IPS-18c (cell line): Measurements from ENCODE around the gene ADGRF1.
"Not testable (repeated sequence)": the region's sequence is repeated elsewhere in the genome, so short reads cannot be mapped to it uniquely, and the experiment has no call there.

Source experiments
- H3K4me3 ChIP-seq: 2 replicates; pipeline ENCODE4 v1.7.0; 2013; ENCODE audit warnings: low read depth, mild to moderate bottlenecking, low read length, moderate library complexity; ENCODE audit not compliant: insufficient read depth
- H3K9me3 ChIP-seq: one replicate; pipeline ENCODE4 v1.6.1; 2013; ENCODE audit warnings: mild to moderate bottlenecking, low read length, moderate library complexity; ENCODE audit not compliant: control insufficient read depth, insufficient read depth

Gene ADGRF1

GRCh38 chr6:47069156-47069555, 27.0 kb upstream of the ADGRF1 start:
- Histone ChIP-seq H3K9me3 (no peaks in the 10 kb centered on the region), H3K4me3 (no peak overlapping the region)

- Histone ChIP-seq H3K9me3 (no peaks in the 10 kb centered on the region), H3K4me3 (no peak overlapping the region)
Measured at GRCh38 chr6:47066418-47066817, 24.3 kb upstream of the ADGRF1 start.

- Histone ChIP-seq H3K9me3 (no peaks in the 10 kb centered on the region), H3K4me3 (no peak overlapping the region)
Measured at GRCh38 chr6:47064274-47064673, 22.1 kb upstream of the ADGRF1 start.

GRCh38 chr6:47062346-47062745, 20.2 kb upstream of the ADGRF1 start:
- H3K9me3 ChIP-seq, result no peaks in the 10 kb centered on the region
- H3K4me3 ChIP-seq, result no peak overlapping the region

GRCh38 chr6:47061309-47062300, 19.5 kb upstream of the ADGRF1 start:
- no peak overlapping the region for H3K4me3 ChIP-seq
- H3K9me3 ChIP-seq, result no peaks in the 10 kb centered on the region

GRCh38 chr6:47059216-47059885, 17.2 kb upstream of the ADGRF1 start:
- H3K9me3 ChIP-seq, result no peaks in the 10 kb centered on the region
- no peak overlapping the region for H3K4me3 ChIP-seq

GRCh38 chr6:47057830-47058540, 15.9 kb upstream of the ADGRF1 start:
- H3K9me3 ChIP-seq, result no peaks in the 10 kb centered on the region
- H3K4me3 ChIP-seq, result no peak overlapping the region

- H3K4me3 ChIP-seq, result no peak overlapping the region
- no peaks in the 10 kb centered on the region for H3K9me3 ChIP-seq
Measured at GRCh38 chr6:47056832-47057231, 14.7 kb upstream of the ADGRF1 start.

- not testable (repeated sequence) for H3K4me3 ChIP-seq, H3K9me3 ChIP-seq
Measured at GRCh38 chr6:47054302-47054701, 12.2 kb upstream of the ADGRF1 start.

- Histone ChIP-seq H3K9me3 (no peaks in the 10 kb centered on the region), H3K4me3 (no peak overlapping the region)
Measured at GRCh38 chr6:47048638-47049037, 6.5 kb upstream of the ADGRF1 start.

GRCh38 chr6:47047479-47048407, 5.6 kb upstream of the ADGRF1 start:
- Histone ChIP-seq H3K4me3 (no peak overlapping the region), H3K9me3 (no peaks in the 10 kb centered on the region)

- no peaks in the 10 kb centered on the region for H3K9me3 ChIP-seq
Measured at GRCh38 chr6:47047097-47047478, 5.0 kb upstream of the ADGRF1 start.

GRCh38 chr6:47044397-47044796, 2.3 kb upstream of the ADGRF1 start:
- no peak overlapping the region for H3K4me3 ChIP-seq
- H3K9me3 ChIP-seq, result no peaks in the 10 kb centered on the region

More at GRCh38 chr6:47047097-47047478, 5.0 kb upstream of the ADGRF1 start:
- no peak overlapping the region for H3K4me3 ChIP-seq

- Histone ChIP-seq H3K9me3 (no peaks in the 10 kb centered on the region), H3K4me3 (no peak overlapping the region)
Measured at GRCh38 chr6:47043286-47043685, 1.2 kb upstream of the ADGRF1 start.

GRCh38 chr6:47041741-47042140, 391 bp downstream of the ADGRF1 start:
- Histone ChIP-seq H3K9me3 (no peaks in the 10 kb centered on the region), H3K4me3 (no peak overlapping the region)

GRCh38 chr6:47034926-47035325, 7.2 kb downstream of the ADGRF1 start:
- Histone ChIP-seq H3K4me3 (no peak overlapping the region), H3K9me3 (no peaks in the 10 kb centered on the region)

- Histone ChIP-seq H3K9me3 (no peaks in the 10 kb centered on the region), H3K4me3 (no peak overlapping the region)
Measured at GRCh38 chr6:47034421-47034820, 7.7 kb downstream of the ADGRF1 start.
